Activated CD4-positive, alpha-beta memory T cell treated with anti-CD3 and anti-CD28 coated beads for 36 hours (primary cell): Measurements from ENCODE around the gene ARHGEF3. TPM values are rescaled to one million over a fixed set of nuclear protein-coding genes. Genes with fewer than 3 reads are reported as not detected.

Experiments used
- CTCF ChIA-PET: fragments of 350-600 bp; sonication (Branson Sonifier 250); formaldehyde crosslinking; loops from one replicate; lab custom pipeline; 2021; ENCODE audit warnings: antibody characterized with exemption, inconsistent platforms; lab: Charles Lee
- POLR2A ChIA-PET: fragments of 350-600 bp; sonication (Branson Sonifier 250); formaldehyde crosslinking; loops from one replicate; lab custom pipeline; 2021; ENCODE audit warnings: antibody characterized with exemption; lab: Charles Lee
- DNase-seq: peaks from one replicate; pipeline ENCODE4 v3.0.0-alpha.2; 2020
- H3K27ac Mint-ChIP-seq: one replicate; pipeline ENCODE4 v1.8.0; 2021; ENCODE audit warnings: mixed read lengths
- H3K27me3 Mint-ChIP-seq: one replicate; pipeline ENCODE4 v1.8.0; 2021; ENCODE audit warnings: mixed read lengths
- H3K36me3 Mint-ChIP-seq: one replicate; pipeline ENCODE4 v1.8.0; 2021; ENCODE audit warnings: mixed read lengths
- H3K4me1 Mint-ChIP-seq: one replicate; pipeline ENCODE4 v1.8.0; 2021; ENCODE audit warnings: low read depth, mixed read lengths
- H3K4me3 Mint-ChIP-seq: one replicate; pipeline ENCODE4 v1.8.0; 2021; ENCODE audit warnings: mild to moderate bottlenecking, mixed read lengths
- H3K9me3 Mint-ChIP-seq: one replicate; pipeline ENCODE4 v1.8.0; 2021; ENCODE audit warnings: mixed read lengths
- intact Hi-C: fragments of 100-400 bp; cut with micrococcal nuclease; formaldehyde crosslinking; loops from one replicate; pipeline ENCODE4 v1.15.1; 2023
- total RNA-seq, 2 experiments: library from RNA; stranded (reverse); gene quantifications; one replicate each; pipeline ENCODE4 v1.2.3, GENCODE V29; 2021

The ARHGEF3 gene
- total RNA-seq, 2 experiments from 2014 or later, result 28.0 to 31.5 TPM

- no peak for DNase-seq
- peak overlapping the region; percentile 21 for H3K4me3 Mint-ChIP-seq
- peak overlapping the region; percentile 95 for H3K27ac Mint-ChIP-seq
- CTCF ChIA-PET, result interaction anchor here (0.6 to 14.9 kb wide), 4 partner anchors 8 to 449 kb away, joined by 3 to 263 read pairs (median 6); partner anchors contain the start of gene ARHGEF3
- intact Hi-C loops, result no loop called here
- no peaks in the 10 kb centered on the region for H3K9me3 Mint-ChIP-seq
- H3K4me1 Mint-ChIP-seq, result peaks cover 95% of the 10 kb centered on the region
- no peaks in the 10 kb centered on the region for H3K27me3 Mint-ChIP-seq
- peaks cover 6% of the 10 kb centered on the region for H3K36me3 Mint-ChIP-seq
- POLR2A ChIA-PET, result interaction anchor here (2.6 kb wide), 1 partner anchor 19 kb away, joined by 9 read pairs; the partner anchor contains the start of gene ARHGEF3
Measured at GRCh38 chr3:56781762-56782161, 20.0 kb downstream of the ARHGEF3 start.

GRCh38 chr3:56780936-56781335, 20.8 kb downstream of the ARHGEF3 start:
- Mint-ChIP-seq H3K4me3 (no peak overlapping the region), H3K9me3 (no peaks in the 10 kb centered on the region), H3K27ac (peak overlapping the region; percentile 76), H3K4me1 (peaks cover 95% of the 10 kb centered on the region), H3K36me3 (peaks cover 6% of the 10 kb centered on the region), H3K27me3 (no peaks in the 10 kb centered on the region)
- intact Hi-C loops, result no loop called here
- POLR2A ChIA-PET, result no interaction called here
- no peak for DNase-seq
- CTCF ChIA-PET, result interaction anchor here (1.1 to 14.9 kb wide), 2 partner anchors 8 to 19 kb away, joined by 3 to 263 read pairs; partner anchors contain the start of gene ARHGEF3

- ChIA-PET CTCF (interaction anchor here (0.9 to 14.9 kb wide), 5 partner anchors 11 to 77 kb away, joined by 3 to 263 read pairs (median 4); partner anchors contain the start of gene ARHGEF3), POLR2A (no interaction called here)
- H3K9me3 Mint-ChIP-seq, result no peaks in the 10 kb centered on the region
- H3K36me3 Mint-ChIP-seq, result peaks cover 8% of the 10 kb centered on the region
- H3K27me3 Mint-ChIP-seq, result no peaks in the 10 kb centered on the region
- DNase-seq, result no peak
- no peak overlapping the region for H3K4me3 Mint-ChIP-seq
- peak overlapping the region; percentile 11 for H3K27ac Mint-ChIP-seq
- intact Hi-C loops, result no loop called here
- H3K4me1 Mint-ChIP-seq, result peaks cover 93% of the 10 kb centered on the region
Measured at GRCh38 chr3:56778893-56779292, 22.9 kb downstream of the ARHGEF3 start.

- H3K4me3 Mint-ChIP-seq, result no peak overlapping the region
- H3K27me3 Mint-ChIP-seq, result no peaks in the 10 kb centered on the region
- POLR2A ChIA-PET, result no interaction called here
- H3K9me3 Mint-ChIP-seq, result no peaks in the 10 kb centered on the region
- peaks cover 85% of the 10 kb centered on the region for H3K4me1 Mint-ChIP-seq
- no peak for DNase-seq
- no peak overlapping the region for H3K27ac Mint-ChIP-seq
- CTCF ChIA-PET, result interaction anchor here (1.6 to 2.0 kb wide), 2 partner anchors 22 to 218 kb away, joined by 3 to 10 read pairs; no protein-coding TSS in a partner anchor
- peaks cover 18% of the 10 kb centered on the region for H3K36me3 Mint-ChIP-seq
- intact Hi-C loops, result no loop called here
Measured at GRCh38 chr3:56776556-56776950, 25.2 kb downstream of the ARHGEF3 start.

- Mint-ChIP-seq H3K4me3 (no peak overlapping the region), H3K27ac (no peak overlapping the region), H3K9me3 (no peaks in the 10 kb centered on the region), H3K4me1 (peaks cover 85% of the 10 kb centered on the region), H3K36me3 (peaks cover 23% of the 10 kb centered on the region), H3K27me3 (no peaks in the 10 kb centered on the region)
- intact Hi-C loops, result no loop called here
- POLR2A ChIA-PET, result interaction anchor here (0.9 kb wide), 1 partner anchor 8 kb away, joined by 3 read pairs; no protein-coding TSS in a partner anchor
- no peak for DNase-seq
- CTCF ChIA-PET, result interaction anchor here (1.1 to 2.0 kb wide), 3 partner anchors 12 to 219 kb away, joined by 3 to 10 read pairs (median 3); no protein-coding TSS in a partner anchor
Measured at GRCh38 chr3:56775838-56776555, 25.8 kb downstream of the ARHGEF3 start.

GRCh38 chr3:56775445-56775837, 26.3 kb downstream of the ARHGEF3 start:
- H3K36me3 Mint-ChIP-seq, result peaks cover 23% of the 10 kb centered on the region
- POLR2A ChIA-PET, result interaction anchor here (0.9 kb wide), 1 partner anchor 9 kb away, joined by 3 read pairs; no protein-coding TSS in a partner anchor
- intact Hi-C loops, result no loop called here
- no peaks in the 10 kb centered on the region for H3K9me3 Mint-ChIP-seq
- H3K4me3 Mint-ChIP-seq, result no peak overlapping the region
- no peak for DNase-seq
- CTCF ChIA-PET, result interaction anchor here (0.5 to 2.0 kb wide), 8 partner anchors 10 to 220 kb away, joined by 3 to 10 read pairs (median 3); no protein-coding TSS in a partner anchor
- H3K27me3 Mint-ChIP-seq, result no peaks in the 10 kb centered on the region
- peaks cover 82% of the 10 kb centered on the region for H3K4me1 Mint-ChIP-seq
- no peak overlapping the region for H3K27ac Mint-ChIP-seq

- no peaks in the 10 kb centered on the region for H3K9me3 Mint-ChIP-seq
- no peak overlapping the region for H3K4me3 Mint-ChIP-seq
- H3K36me3 Mint-ChIP-seq, result peaks cover 24% of the 10 kb centered on the region
- CTCF ChIA-PET, result interaction anchor here (0.9 kb wide), 1 partner anchor 7 kb away, joined by 3 read pairs; no protein-coding TSS in a partner anchor
- no peak for DNase-seq
- intact Hi-C loops, result no loop called here
- POLR2A ChIA-PET, result no interaction called here
- H3K4me1 Mint-ChIP-seq, result peaks cover 77% of the 10 kb centered on the region
- H3K27ac Mint-ChIP-seq, result no peak overlapping the region
- H3K27me3 Mint-ChIP-seq, result no peaks in the 10 kb centered on the region
Measured at GRCh38 chr3:56773986-56774385, 27.8 kb downstream of the ARHGEF3 start.

GRCh38 chr3:56772952-56773938, 28.5 kb downstream of the ARHGEF3 start:
- Mint-ChIP-seq H3K9me3 (no peaks in the 10 kb centered on the region), H3K27me3 (no peaks in the 10 kb centered on the region), H3K4me1 (peaks cover 77% of the 10 kb centered on the region), H3K27ac (no peak overlapping the region), H3K36me3 (peaks cover 26% of the 10 kb centered on the region), H3K4me3 (no peak overlapping the region)
- no peak for DNase-seq
- POLR2A ChIA-PET, result no interaction called here
- intact Hi-C loops, result no loop called here
- CTCF ChIA-PET, result interaction anchor here (0.9 kb wide), 1 partner anchor 8 kb away, joined by 3 read pairs; no protein-coding TSS in a partner anchor

GRCh38 chr3:56771376-56771775, 30.4 kb downstream of the ARHGEF3 start:
- no peaks in the 10 kb centered on the region for H3K9me3 Mint-ChIP-seq
- no peak overlapping the region for H3K4me3 Mint-ChIP-seq
- POLR2A ChIA-PET, result no interaction called here
- H3K4me1 Mint-ChIP-seq, result peaks cover 65% of the 10 kb centered on the region
- H3K36me3 Mint-ChIP-seq, result peaks cover 26% of the 10 kb centered on the region
- DNase-seq, result no peak
- peak overlapping the region; percentile 39 for H3K27ac Mint-ChIP-seq
- H3K27me3 Mint-ChIP-seq, result no peaks in the 10 kb centered on the region
- intact Hi-C loops, result no loop called here
- CTCF ChIA-PET, result no interaction called here

GRCh38 chr3:56769116-56769707, 32.5 kb downstream of the ARHGEF3 start:
- Mint-ChIP-seq H3K27ac (no peak overlapping the region), H3K9me3 (no peaks in the 10 kb centered on the region), H3K27me3 (no peaks in the 10 kb centered on the region), H3K4me3 (no peak overlapping the region), H3K36me3 (peaks cover 26% of the 10 kb centered on the region), H3K4me1 (peaks cover 62% of the 10 kb centered on the region)
- intact Hi-C loops, result no loop called here
- POLR2A ChIA-PET, result no interaction called here
- no peak for DNase-seq
- CTCF ChIA-PET, result interaction anchor here (1.2 to 2.0 kb wide), 3 partner anchors 31 to 219 kb away, joined by 3 to 10 read pairs (median 7); partner anchors contain the start of gene ARHGEF3

GRCh38 chr3:56764904-56765547, 36.7 kb downstream of the ARHGEF3 start:
- no peaks in the 10 kb centered on the region for H3K27me3 Mint-ChIP-seq
- peaks cover 64% of the 10 kb centered on the region for H3K4me1 Mint-ChIP-seq
- intact Hi-C loops, result no loop called here
- POLR2A ChIA-PET, result interaction anchor here (1.5 to 1.7 kb wide), 2 partner anchors 18 to 23 kb away, joined by 3 to 4 read pairs; no protein-coding TSS in a partner anchor
- H3K4me3 Mint-ChIP-seq, result no peak overlapping the region
- DNase-seq, result no peak
- no peaks in the 10 kb centered on the region for H3K9me3 Mint-ChIP-seq
- H3K27ac Mint-ChIP-seq, result peak overlapping the region; percentile 26
- CTCF ChIA-PET, result interaction anchor here (1.3 to 2.0 kb wide), 4 partner anchors 13 to 36 kb away, joined by 3 to 7 read pairs (median 4); partner anchors contain the start of gene ARHGEF3
- peaks cover 17% of the 10 kb centered on the region for H3K36me3 Mint-ChIP-seq
